NCI-H2171 (cell line): ENCODE data around the gene MITF.
"Not testable (repeated sequence)": the region's sequence is repeated elsewhere in the genome, so short reads cannot be mapped to it uniquely, and the experiment has no call there.

ENCODE experiments used
- DNase-seq: peaks from one replicate; lab custom pipeline; 2025; lab: John Stamatoyannopoulos, UW

The MITF gene

GRCh38 chr3:69914395-69914794 is 175.1 kb downstream of the MITF start:
- no peak for DNase-seq

DNA sequence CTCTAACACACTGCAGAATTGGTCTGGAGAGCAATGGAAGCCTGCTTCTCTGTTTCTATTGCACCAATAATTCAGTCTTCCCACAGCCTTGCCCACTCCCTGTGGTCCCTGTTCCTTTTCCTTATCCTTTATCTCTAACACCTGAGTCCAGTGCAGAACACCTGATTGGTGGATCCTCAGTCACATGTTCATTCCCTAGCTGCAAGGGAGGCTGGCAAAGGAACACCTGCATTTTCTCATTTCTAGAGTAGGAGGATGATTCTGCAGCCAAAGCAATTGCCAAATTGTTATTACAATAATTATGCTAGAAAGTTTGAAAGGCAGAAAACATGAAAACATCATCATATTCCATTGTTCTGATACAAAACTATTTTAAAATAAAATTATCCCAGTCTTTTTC is 176.5 kb downstream of the MITF start:
- no peak for DNase-seq

- not testable (repeated sequence) for DNase-seq
Measured at GRCh38 chr3:69920009-69920408, 180.7 kb downstream of the MITF start.

- no peak for DNase-seq
Measured at GRCh38 chr3:69921651-69922050, 182.4 kb downstream of the MITF start.

GRCh38 chr3:69922521-69923000 is 183.3 kb downstream of the MITF start:
- DNase-seq, result no peak

DNA sequence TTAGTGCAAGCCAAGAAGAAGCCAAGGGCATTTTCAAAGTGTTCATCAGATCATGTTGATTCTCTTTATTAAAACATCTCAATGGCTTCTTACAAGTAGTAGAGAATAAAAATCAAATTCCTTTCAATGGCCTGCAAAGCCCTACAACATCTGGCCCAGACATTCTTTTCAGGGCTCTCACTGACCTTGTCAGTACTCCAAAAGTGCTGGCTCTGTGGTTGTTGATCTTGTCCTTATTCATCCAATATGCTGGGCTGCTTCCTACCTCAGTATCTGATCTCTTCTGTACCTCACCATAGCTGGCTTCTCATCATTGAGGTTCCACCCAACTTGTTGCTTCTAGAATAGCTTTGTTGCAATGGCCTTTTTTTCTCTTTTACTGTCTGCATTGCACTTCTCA is 186.2 kb downstream of the MITF start:
- DNase-seq, result no peak

GRCh38 chr3:69926385-69926784 is 187.1 kb downstream of the MITF start:
- DNase-seq, result no peak

DNA sequence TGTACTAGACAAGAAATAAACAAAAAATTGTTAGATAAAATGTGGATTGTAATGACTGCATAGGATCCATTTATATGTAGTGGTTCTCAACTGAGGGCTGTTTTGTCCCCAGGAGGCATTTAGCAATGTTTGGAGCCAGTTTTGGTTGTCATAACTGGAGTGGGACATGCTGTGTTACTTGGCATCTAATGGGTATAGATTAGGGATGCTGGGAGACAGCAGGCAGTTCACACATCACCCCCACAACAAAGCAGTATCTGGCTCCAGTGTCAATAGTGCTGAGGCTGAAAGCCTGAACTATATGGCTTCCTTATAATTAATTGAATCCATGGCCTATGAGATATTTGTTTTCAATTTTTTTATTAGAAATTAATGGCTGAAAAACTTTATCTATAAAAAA is 188.3 kb downstream of the MITF start:
- DNase-seq, result no peak

- no peak for DNase-seq
Measured at GRCh38 chr3:69929019-69929418, 189.8 kb downstream of the MITF start.

GRCh38 chr3:69930564-69930963 is 191.3 kb downstream of the MITF start:
- no peak for DNase-seq

DNA sequence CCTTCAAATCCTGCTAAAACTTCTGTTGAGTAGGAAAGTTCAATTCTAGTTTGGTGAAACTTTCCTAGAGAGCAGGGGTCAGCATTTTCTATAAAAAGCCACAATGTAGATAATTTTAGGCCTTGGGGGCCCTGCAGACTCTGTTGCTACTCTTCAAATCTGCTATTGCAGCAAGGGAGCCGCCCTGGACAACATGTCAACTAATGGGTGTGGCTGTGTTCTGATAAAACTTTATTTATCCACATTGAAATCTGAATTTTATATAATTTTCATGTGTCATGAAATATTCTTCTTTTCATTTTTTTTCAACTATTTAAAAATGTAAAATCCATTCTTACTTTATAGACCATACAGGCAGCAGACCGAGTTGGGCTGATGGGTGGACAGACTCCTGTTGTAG is 192.8 kb downstream of the MITF start:
- DNase-seq, result no peak

DNA sequence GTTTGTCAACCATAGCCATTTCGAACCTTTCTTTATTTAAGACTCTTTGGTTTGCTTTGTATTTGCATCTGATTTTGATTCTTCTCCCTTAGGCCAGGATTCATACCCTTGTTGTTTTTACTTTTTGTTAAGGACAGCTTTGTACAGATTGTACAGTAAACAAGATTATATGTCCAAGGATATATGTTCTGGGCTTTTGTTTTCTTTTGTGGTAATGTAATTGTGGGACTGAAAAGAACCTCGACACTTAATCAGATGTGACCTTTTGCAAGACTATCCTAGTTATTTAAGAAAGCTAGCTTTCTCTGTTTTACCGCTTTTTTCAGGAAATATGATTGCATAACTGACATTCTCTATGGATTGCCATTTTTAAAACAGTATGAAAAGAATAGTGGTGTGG is 193.2 kb downstream of the MITF start:
- no peak for DNase-seq

DNA sequence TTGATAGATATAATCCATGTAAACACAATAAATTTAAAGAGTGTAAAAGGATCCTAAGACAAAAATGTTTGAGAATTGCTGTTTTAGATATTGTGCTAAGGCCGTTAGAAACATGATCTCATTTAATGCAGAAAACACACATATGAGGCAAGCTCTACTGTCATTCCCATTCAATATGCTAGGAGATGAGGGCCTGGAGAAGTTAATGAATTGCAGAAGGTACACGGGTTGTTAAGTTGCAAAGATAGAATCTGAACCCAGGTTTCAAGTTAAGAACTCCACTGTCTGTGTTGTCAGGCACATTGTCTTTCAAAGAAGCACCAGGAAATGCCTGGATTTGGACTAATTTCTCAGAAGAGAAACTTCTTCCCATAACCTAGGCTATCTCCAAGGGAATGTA is 195.1 kb downstream of the MITF start:
- no peak for DNase-seq

- DNase-seq, result no peak
Measured at GRCh38 chr3:69936266-69936665, 197.0 kb downstream of the MITF start.

- no peak for DNase-seq
Measured at GRCh38 chr3:69938061-69938460, 198.8 kb downstream of the MITF start.

GRCh38 chr3:69938931-69939330 is 199.7 kb downstream of the MITF start:
- DNase-seq, result no peak

DNA sequence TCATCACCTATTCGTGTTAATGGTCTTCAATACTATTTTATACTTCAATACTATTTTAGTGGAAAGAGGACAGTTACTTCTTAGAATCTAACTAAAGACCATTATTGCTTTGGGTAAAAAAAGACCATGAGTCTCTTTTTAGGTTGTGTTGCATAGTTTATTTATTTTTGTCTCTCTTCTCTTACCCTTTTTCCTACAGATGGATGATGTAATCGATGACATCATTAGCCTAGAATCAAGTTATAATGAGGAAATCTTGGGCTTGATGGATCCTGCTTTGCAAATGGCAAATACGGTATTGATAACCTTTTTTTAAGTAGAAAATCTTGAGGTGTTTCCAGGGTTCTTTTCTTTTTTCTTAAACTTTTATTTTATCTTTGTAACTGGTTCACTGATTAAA is 201.8 kb downstream of the MITF start:
- DNase-seq, result no peak

- DNase-seq, result no peak
Measured at GRCh38 chr3:69941439-69942176, 202.3 kb downstream of the MITF start.

DNA sequence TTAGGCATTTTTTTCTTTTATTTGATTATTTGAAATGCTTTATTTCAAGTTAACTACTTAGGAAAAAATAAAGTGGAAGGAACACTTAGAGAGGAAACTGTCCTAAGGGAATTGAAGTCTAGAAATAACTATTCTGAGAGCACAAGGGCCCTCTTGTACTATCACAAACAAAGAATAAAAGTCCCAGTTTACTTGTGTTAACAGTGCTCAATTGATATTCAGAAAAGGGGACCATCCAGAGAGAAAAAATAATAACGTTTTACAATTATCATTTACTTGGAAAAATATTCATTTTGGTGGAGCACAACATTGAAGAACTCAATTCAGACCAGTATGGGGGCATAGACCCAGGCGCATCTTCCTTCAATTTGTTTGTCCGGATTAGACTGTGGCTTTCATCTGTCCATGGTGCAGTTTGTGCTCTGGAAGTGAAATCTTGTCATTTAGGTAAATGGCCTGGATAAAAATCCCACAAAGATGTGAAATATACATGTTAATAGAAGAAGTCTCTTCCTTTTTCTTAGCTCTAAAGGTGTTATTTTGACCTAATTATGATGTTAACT is 205.7 kb downstream of the MITF start:
- no peak for DNase-seq

- DNase-seq, result no peak
Measured at GRCh38 chr3:69948246-69948862, 209.1 kb downstream of the MITF start.

- no peak for DNase-seq
Measured at GRCh38 chr3:69951616-69952015, 212.4 kb downstream of the MITF start.

- no peak for DNase-seq
Measured at GRCh38 chr3:69959581-69959980, 220.3 kb downstream of the MITF start.

- DNase-seq, result no peak
Measured at GRCh38 chr3:69961706-69962439, 222.6 kb downstream of the MITF start.
